Right lobe of liver (tissue), 6 donors: ENCODE measurements around the gene NIPBL. TPM values are rescaled to one million over a fixed set of nuclear protein-coding genes. Genes with fewer than 3 reads are reported as not detected.

Experiments used
- ATAC-seq, 4 donors: fragments of 200-7000 bp; cut with Tn5 transposase; one replicate each; pipeline ENCODE4 v1.9.1; 2020; ENCODE audit warnings: mild to moderate bottlenecking in 4 of 4, moderate library complexity in 4 of 4
- DNase-seq, 3 donors: peaks; one replicate each; pipeline ENCODE4 v3.0.0-alpha.2; 2020
- H3K27ac ChIP-seq, 3 donors: fragments of 200-600 bp; one replicate each; pipeline ENCODE4 v1.8.0; 2022
- H3K27me3 ChIP-seq, 2 donors: fragments of 200-600 bp; one replicate each; pipeline ENCODE4 v1.8.0; 2022
- H3K36me3 ChIP-seq, 4 donors: fragments of 200-600 bp; sonication (generic) in 1 of 4; one replicate each; pipeline versions ENCODE4 v1.5.1 to v1.8.0; 2017 to 2022; ENCODE audit warnings: control low read depth in 1 of 4
- H3K4me1 ChIP-seq, 4 donors: fragments of 200-600 bp; sonication (generic) in 1 of 4; one replicate each; pipeline versions ENCODE4 v1.5.1 to v1.8.0; 2017 to 2022; ENCODE audit warnings: control low read depth in 1 of 4
- H3K4me3 ChIP-seq, 3 donors: fragments of 200-600 bp; one replicate each; pipeline ENCODE4 v1.8.0; 2022
- H3K9me3 ChIP-seq, 4 donors: fragments of 200-600 bp; sonication (generic) in 1 of 4; one replicate each; pipeline versions ENCODE4 v1.5.1 to v1.8.0; 2017 to 2022; ENCODE audit warnings: control low read depth in 1 of 4
- CTCF ChIP-seq, 4 donors: fragments of 200-600 bp in 3 of 4; fragments of 450-650 bp in 1 of 4; IDR thresholded peaks; one replicate each; pipeline versions ENCODE4 v1.5.1 to v1.8.0; 2016 to 2022; ENCODE audit warnings: antibody characterized with exemption in 4 of 4, mild to moderate bottlenecking in 2 of 4
- POLR2A ChIP-seq: fragments of 450-650 bp; IDR thresholded peaks from one replicate; pipeline ENCODE4 v1.6.1; 2017; ENCODE audit warnings: antibody characterized with exemption, mild to moderate bottlenecking
- WGBS: methylation state at CpG from one replicate; pipeline ENCODE4 v1.1.6; 2018; ENCODE audit warnings: low coverage, low lambda C conversion rate; ENCODE audit not compliant: insufficient coverage; ENCODE audit errors: missing lambda C conversion rate; 5-methylcytosine and 5-hydroxymethylcytosine counted together
- intact Hi-C, 2 donors: fragments of 100-400 bp; cut with DNase I; formaldehyde crosslinking; loops; one replicate each; pipeline versions ENCODE4 v1.11.2 to v1.14.1; 2022
- total RNA-seq, 6 experiments: library from RNA; depleted of rRNA in 2 of 6; stranded (reverse); fragments of >200 nt in 2 of 6; fragmentation: NEBNext Ultra II Directional in 3 of 6; extraction: Animal tissue kit (Norgen Biotek cat#: 25700) in 3 of 6; gene quantifications; one replicate each; pipeline versions ENCODE4 v1.1.0 to v1.2.4, GENCODE V29; 2016 to 2023
- donor health status: DM: no; HTN: yes; CAD: no.
- donor health status: DM: no; HTN: no; CAD: no.
- donor health status: DM: no; HTN: no; CAD: no.
- donor health status: DM: no; HTN: yes; CAD: no.
- donor health status: DM: no; HTN: yes; CAD: no.

NIPBL gene
- total RNA-seq, 6 experiments from 2014 or later, result 16.0 to 29.2 (median 24.6) TPM

- WGBS, result 65% methylated on average over 7 of the region's 18 CpGs
- ATAC-seq (no peak), DNase-seq (no peak)
- Histone ChIP-seq H3K36me3 (no peaks in the 10 kb centered on the region), H3K27ac (no peak overlapping the region), H3K27me3 (no peaks in the 10 kb centered on the region), H3K4me3 (no peak overlapping the region), H3K4me1 (peaks cover 0 to 59% (median 17%) of the 10 kb centered on the region in 4 donors), H3K9me3 (no peaks in the 10 kb centered on the region)
- no peak for TF ChIP-seq POLR2A
- intact Hi-C loops, result no loop called here
These were observed 9.3 kb downstream of the NIPBL start for GRCh38 chr5:36885566-36886485.

GRCh38 chr5:36886791-36887190 lies 10.2 kb downstream of the NIPBL start:
- no peak for TF ChIP-seq CTCF (IDR thresholded peaks at IDR 0.05)
- no peak for TF ChIP-seq POLR2A
- Histone ChIP-seq H3K9me3 (no peaks in the 10 kb centered on the region), H3K27ac (peak overlapping the region in 1 of 3 donors; percentile 51), H3K4me3 (no peak overlapping the region), H3K36me3 (no peaks in the 10 kb centered on the region), H3K4me1 (peaks cover 0 to 49% (median 13%) of the 10 kb centered on the region in 4 donors), H3K27me3 (no peaks in the 10 kb centered on the region)
- peak in 3 of 4 donors; percentile 43 to 63 (median 56) for ATAC-seq
- WGBS, result 24% methylated on average over 3 of the region's 3 CpGs
- no peak for DNase-seq
- intact Hi-C loops, result no loop called here

- no peak for DNase-seq
- TF ChIP-seq CTCF (IDR thresholded peaks at IDR 0.05) (no peak), POLR2A (no peak)
- no peaks in the 10 kb centered on the region for H3K27me3 ChIP-seq
- peaks cover 0 to 44% (median 13%) of the 10 kb centered on the region in 4 donors for H3K4me1 ChIP-seq
- no peaks in the 10 kb centered on the region for H3K9me3 ChIP-seq
- ATAC-seq, result peak in 2 of 4 donors; percentile 19 to 90
- H3K27ac ChIP-seq, result peak overlapping the region in 1 of 3 donors; percentile 51
- H3K36me3 ChIP-seq, result no peaks in the 10 kb centered on the region
- no peak overlapping the region for H3K4me3 ChIP-seq
- intact Hi-C loops, result no loop called here
These were observed 11.0 kb downstream of the NIPBL start for GRCh38 chr5:36887532-36887931.

GRCh38 chr5:36888303-36888702 lies 11.7 kb downstream of the NIPBL start:
- no peak overlapping the region for H3K27ac ChIP-seq
- no peaks in the 10 kb centered on the region for H3K9me3 ChIP-seq
- no peaks in the 10 kb centered on the region for H3K36me3 ChIP-seq
- ATAC-seq (no peak), DNase-seq (no peak)
- TF ChIP-seq POLR2A (no peak), CTCF (IDR thresholded peaks at IDR 0.05) (no peak)
- no peak overlapping the region for H3K4me3 ChIP-seq
- peaks cover 0 to 36% (median 11%) of the 10 kb centered on the region in 4 donors for H3K4me1 ChIP-seq
- intact Hi-C loops, result no loop called here
- no peaks in the 10 kb centered on the region for H3K27me3 ChIP-seq

- Histone ChIP-seq H3K27ac (no peak overlapping the region), H3K36me3 (no peaks in the 10 kb centered on the region), H3K9me3 (no peaks in the 10 kb centered on the region), H3K27me3 (no peaks in the 10 kb centered on the region), H3K4me3 (no peak overlapping the region), H3K4me1 (peaks cover 0 to 26% (median 9%) of the 10 kb centered on the region in 4 donors)
- no peak for TF ChIP-seq CTCF (IDR thresholded peaks at IDR 0.05)
- no peak for TF ChIP-seq POLR2A
- DNase-seq (no peak), ATAC-seq (no peak)
- intact Hi-C loops, result no loop called here
- WGBS, result 71% methylated on average over 1 of the region's 1 CpG
These were observed 12.7 kb downstream of the NIPBL start for GRCh38 chr5:36889264-36889663.
